Measurements from ENCODE around the gene PTPRC.

GRCh38 chr1:198682850-198683249 is 44.0 kb downstream of the PTPRC start:
- no peak for TF ChIP-seq CTCF (IDR thresholded peaks at IDR 0.05)
- TF ChIP-seq POLR2A (IDR thresholded peaks at IDR 0.05): no peak
- no peak for TF ChIP-seq POLR2AphosphoS5 (IDR thresholded peaks at IDR 0.05)
